SK-N-SH (cell line): ENCODE results near the gene CD160.

ENCODE experiments used
- CHD2 ChIP-seq: fragments of 150-350 bp; IDR thresholded peaks from 2 replicates; pipeline ENCODE4 v1.6.1; 2018; ENCODE audit warnings: low read length; ENCODE audit not compliant: partially characterized antibody
- MEF2A ChIP-seq: IDR thresholded peaks from 2 replicates; pipeline ENCODE4 v1.4.0; 2012; ENCODE audit warnings: low read depth, borderline replicate concordance
- MXI1 ChIP-seq: IDR thresholded peaks from 2 replicates; pipeline ENCODE4 v1.6.1; 2012; ENCODE audit warnings: mild to moderate bottlenecking, low read depth, low read length, improper control_type of control experiment
- POLR2AphosphoS5 ChIP-seq: IDR thresholded peaks from 2 replicates; pipeline ENCODE4 v1.6.1; 2012; ENCODE audit warnings: low read depth, low read length
- RFX5 ChIP-seq: IDR thresholded peaks from 2 replicates; pipeline ENCODE4 v1.6.1; 2012; ENCODE audit warnings: mild to moderate bottlenecking, improper control_type of control experiment, low read length
- SIN3A ChIP-seq: IDR thresholded peaks from 2 replicates; pipeline ENCODE4 v1.6.1; 2012; ENCODE audit warnings: low read depth, mild to moderate bottlenecking, low read length, moderate library complexity, borderline replicate concordance
- SMC3 ChIP-seq: IDR thresholded peaks from 2 replicates; pipeline ENCODE4 v1.6.1; 2012; ENCODE audit warnings: low read depth, low read length, improper control_type of control experiment
- TAF1 ChIP-seq: IDR thresholded peaks from 2 replicates; pipeline ENCODE4 v1.6.1; 2012; ENCODE audit warnings: low read depth, mild to moderate bottlenecking, low read length, moderate library complexity, borderline replicate concordance
- TCF12 ChIP-seq: IDR thresholded peaks from 2 replicates; pipeline ENCODE4 v1.4.0; 2012
- TEAD4 ChIP-seq: IDR thresholded peaks from 2 replicates; pipeline ENCODE4 v1.4.0; 2012; ENCODE audit warnings: mild to moderate bottlenecking, borderline replicate concordance; ENCODE audit not compliant: insufficient read depth
- ZBTB33 ChIP-seq: IDR thresholded peaks from 2 replicates; pipeline ENCODE4 v1.4.0; 2012; ENCODE audit warnings: low read depth, borderline replicate concordance
- TF ChIP-seq, protein P1 (sequence below): fragments of 200-600 bp; sonication (generic); IDR thresholded peaks from 2 replicates; pipeline ENCODE4 v1.6.1; 2017; ENCODE audit warnings: antibody characterized with exemption, mild to moderate bottlenecking, moderate library complexity
- TF ChIP-seq, protein P2 (sequence below): IDR thresholded peaks from 2 replicates; pipeline ENCODE4; 2012

GRCh38 chr1:145750426-145750825 is 31.1 kb downstream of the CD160 start:
- TF ChIP-seq SIN3A (no peak), MXI1 (no peak), MEF2A (no peak), TEAD4 (no peak), TAF1 (no peak), ZBTB33 (no peak), RFX5 (no peak), POLR2AphosphoS5 (no peak), SMC3 (no peak), TCF12 (no peak), CHD2 (no peak)
- TF ChIP-seq, protein P1, sequence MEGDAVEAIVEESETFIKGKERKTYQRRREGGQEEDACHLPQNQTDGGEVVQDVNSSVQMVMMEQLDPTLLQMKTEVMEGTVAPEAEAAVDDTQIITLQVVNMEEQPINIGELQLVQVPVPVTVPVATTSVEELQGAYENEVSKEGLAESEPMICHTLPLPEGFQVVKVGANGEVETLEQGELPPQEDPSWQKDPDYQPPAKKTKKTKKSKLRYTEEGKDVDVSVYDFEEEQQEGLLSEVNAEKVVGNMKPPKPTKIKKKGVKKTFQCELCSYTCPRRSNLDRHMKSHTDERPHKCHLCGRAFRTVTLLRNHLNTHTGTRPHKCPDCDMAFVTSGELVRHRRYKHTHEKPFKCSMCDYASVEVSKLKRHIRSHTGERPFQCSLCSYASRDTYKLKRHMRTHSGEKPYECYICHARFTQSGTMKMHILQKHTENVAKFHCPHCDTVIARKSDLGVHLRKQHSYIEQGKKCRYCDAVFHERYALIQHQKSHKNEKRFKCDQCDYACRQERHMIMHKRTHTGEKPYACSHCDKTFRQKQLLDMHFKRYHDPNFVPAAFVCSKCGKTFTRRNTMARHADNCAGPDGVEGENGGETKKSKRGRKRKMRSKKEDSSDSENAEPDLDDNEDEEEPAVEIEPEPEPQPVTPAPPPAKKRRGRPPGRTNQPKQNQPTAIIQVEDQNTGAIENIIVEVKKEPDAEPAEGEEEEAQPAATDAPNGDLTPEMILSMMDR, result no peak
- TF ChIP-seq, protein P2, sequence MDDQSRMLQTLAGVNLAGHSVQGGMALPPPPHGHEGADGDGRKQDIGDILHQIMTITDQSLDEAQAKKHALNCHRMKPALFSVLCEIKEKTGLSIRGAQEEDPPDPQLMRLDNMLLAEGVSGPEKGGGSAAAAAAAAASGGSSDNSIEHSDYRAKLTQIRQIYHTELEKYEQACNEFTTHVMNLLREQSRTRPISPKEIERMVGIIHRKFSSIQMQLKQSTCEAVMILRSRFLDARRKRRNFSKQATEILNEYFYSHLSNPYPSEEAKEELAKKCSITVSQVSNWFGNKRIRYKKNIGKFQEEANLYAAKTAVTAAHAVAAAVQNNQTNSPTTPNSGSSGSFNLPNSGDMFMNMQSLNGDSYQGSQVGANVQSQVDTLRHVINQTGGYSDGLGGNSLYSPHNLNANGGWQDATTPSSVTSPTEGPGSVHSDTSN, result peak; percentile 22; the same call in 1 of the 2 replicates
